DOHH2 (cell line): ENCODE data around the gene SOD3.

Source experiments
- H3F3A ChIP-seq: fragments of 200-600 bp; sonication (generic), shearing (Covaris generic); 2 replicates; pipeline ENCODE4 v1.6.0; 2016; ENCODE audit warnings: antibody characterized with exemption, mild to moderate bottlenecking; ENCODE audit not compliant: control insufficient read depth, insufficient read depth
- H3K27ac ChIP-seq: fragments of 200-600 bp; sonication (generic); 2 replicates; pipeline ENCODE4 v1.5.1; 2014; ENCODE audit warnings: low read depth, mild to moderate bottlenecking, low read length, moderate library complexity
- H3K27me3 ChIP-seq: fragments of 200-600 bp; sonication (generic); 2 replicates; pipeline ENCODE4 v1.6.1; 2014; ENCODE audit warnings: mild to moderate bottlenecking, low read length, mixed read lengths; ENCODE audit not compliant: control insufficient read depth
- H3K36me3 ChIP-seq: fragments of 200-600 bp; sonication (generic); 2 replicates; pipeline ENCODE4 v1.6.1; 2014; ENCODE audit warnings: mild to moderate bottlenecking, low read length, moderate library complexity, mixed read lengths; ENCODE audit not compliant: control insufficient read depth
- H3K4me1 ChIP-seq: fragments of 200-600 bp; sonication (generic); 2 replicates; pipeline ENCODE4 v1.6.1; 2014; ENCODE audit warnings: mild to moderate bottlenecking, low read length, mixed read lengths; ENCODE audit not compliant: control insufficient read depth
- H3K4me2 ChIP-seq: fragments of 200-600 bp; sonication (generic); 2 replicates; pipeline ENCODE4 v1.6.0; 2014; ENCODE audit warnings: mild to moderate bottlenecking, low read length, moderate library complexity
- H3K4me3 ChIP-seq: fragments of 200-600 bp; sonication (generic); 2 replicates; pipeline ENCODE4 v1.5.1; 2014; ENCODE audit warnings: mild to moderate bottlenecking, low read length, mixed read lengths
- H3K79me2 ChIP-seq: fragments of 200-600 bp; sonication (generic); 2 replicates; pipeline ENCODE4 v1.6.1; 2014; ENCODE audit warnings: mild to moderate bottlenecking, low read length, mixed read lengths; ENCODE audit not compliant: control insufficient read depth
- H3K9me2 ChIP-seq: fragments of 200-600 bp; sonication (generic); replicated peaks from 2 replicates; pipeline ENCODE4 v1.6.1; 2014; ENCODE audit warnings: mild to moderate bottlenecking, low read length, mixed read lengths; ENCODE audit not compliant: control insufficient read depth
- H3K9me3 ChIP-seq: fragments of 200-600 bp; sonication (generic); 2 replicates; pipeline ENCODE4 v1.6.1; 2014; ENCODE audit warnings: antibody characterized with exemption, low read length, mixed read lengths; ENCODE audit not compliant: control insufficient read depth, insufficient read depth
- H4K20me1 ChIP-seq: fragments of 200-600 bp; sonication (generic); 2 replicates; pipeline ENCODE4 v1.6.0; 2014; ENCODE audit warnings: low read depth, mild to moderate bottlenecking, antibody characterized with exemption, low read length, moderate library complexity; ENCODE audit not compliant: control insufficient read depth, insufficient read depth
- CTCF ChIP-seq: fragments of 200-600 bp; sonication (generic); IDR thresholded peaks from one replicate; pipeline ENCODE4 v1.5.1; 2014; ENCODE audit warnings: antibody characterized with exemption, mild to moderate bottlenecking, low read depth, low read length; ENCODE audit not compliant: poor library complexity, severe bottlenecking
- EZH2phosphoT487 ChIP-seq: fragments of 200-600 bp; sonication (generic); IDR thresholded peaks from 2 replicates; pipeline ENCODE4 v1.6.1; 2017; ENCODE audit warnings: borderline replicate concordance, mild to moderate bottlenecking, antibody characterized with exemption, low read length, moderate library complexity, mixed read lengths

SOD3 gene

GRCh38 chr4:24849351-24849750 lies 54.0 kb downstream of the SOD3 start:
- H3K9me2 ChIP-seq = no peaks in the 10 kb centered on the region
- H3K79me2 ChIP-seq = no peaks in the 10 kb centered on the region
- H3F3A ChIP-seq = no peaks in the 10 kb centered on the region
- H4K20me1 ChIP-seq = no peaks in the 10 kb centered on the region
- no peaks in the 10 kb centered on the region for H3K9me3 ChIP-seq
- H3K4me1 ChIP-seq = no peaks in the 10 kb centered on the region
- no peaks in the 10 kb centered on the region for H3K36me3 ChIP-seq
- H3K27ac ChIP-seq = no peak overlapping the region
- no peaks in the 10 kb centered on the region for H3K27me3 ChIP-seq
- TF ChIP-seq CTCF (no peak), EZH2phosphoT487 (no peak)
- H3K4me2 ChIP-seq = no peak overlapping the region
- no peak overlapping the region for H3K4me3 ChIP-seq

- Histone ChIP-seq H3F3A (no peaks in the 10 kb centered on the region), H4K20me1 (no peaks in the 10 kb centered on the region), H3K4me2 (no peak overlapping the region), H3K27ac (no peak overlapping the region), H3K4me3 (no peak overlapping the region), H3K27me3 (no peaks in the 10 kb centered on the region), H3K4me1 (no peaks in the 10 kb centered on the region), H3K36me3 (no peaks in the 10 kb centered on the region), H3K9me2 (no peaks in the 10 kb centered on the region), H3K9me3 (no peaks in the 10 kb centered on the region), H3K79me2 (no peaks in the 10 kb centered on the region)
- TF ChIP-seq CTCF (no peak), EZH2phosphoT487 (no peak)
Observed at GRCh38 chr4:24849756-24850155, 54.4 kb downstream of the SOD3 start.
